Measurements from ENCODE around the gene ROR1. TPM values are rescaled to one million over a fixed set of nuclear protein-coding genes. Genes with fewer than 3 reads are reported as not detected.

ROR1 gene
- total RNA-seq, 2 experiments from 2014 or later = not detected

DNA sequence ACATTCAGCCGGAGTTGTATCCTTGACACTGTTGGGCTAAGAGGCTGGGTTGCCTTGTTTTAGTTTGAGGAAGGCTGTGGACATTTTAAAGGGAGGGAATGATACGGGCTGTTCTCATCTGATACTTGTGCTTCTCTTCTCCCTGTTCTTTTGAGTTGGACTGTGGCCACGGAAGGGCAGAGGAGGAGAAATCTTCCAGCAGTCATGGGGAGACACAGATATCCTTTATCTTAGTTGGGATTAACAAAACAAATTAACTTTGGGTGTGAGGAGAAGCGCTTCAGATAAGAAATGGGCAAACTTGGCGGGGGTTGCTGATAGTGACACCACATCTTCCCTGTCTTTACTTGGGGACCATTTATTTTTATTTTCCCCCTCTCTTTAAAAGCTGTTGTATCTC, 138.8 kb downstream of the ROR1 start:
- POLR2A ChIA-PET = no interaction called here
- CTCF ChIA-PET = interaction anchor here (0.6 to 0.7 kb wide), 2 partner anchors 49 to 96 kb away, joined by 3 to 4 read pairs; no protein-coding TSS in a partner anchor
- DNase-seq = no peak
- Mint-ChIP-seq H3K27ac (no peak overlapping the region), H3K9me3 (no peaks in the 10 kb centered on the region), H3K27me3 (no peaks in the 10 kb centered on the region), H3K4me3 (no peak overlapping the region), H3K36me3 (ENCODE audit: low read depth) (no peaks in the 10 kb centered on the region), H3K4me1 (no peaks in the 10 kb centered on the region)

- POLR2A ChIA-PET = no interaction called here
- CTCF ChIA-PET = interaction anchor here (0.6 kb wide), 1 partner anchor 95 kb away, joined by 4 read pairs; no protein-coding TSS in a partner anchor
- no peaks in the 10 kb centered on the region for H3K27me3 Mint-ChIP-seq
- H3K9me3 Mint-ChIP-seq = no peaks in the 10 kb centered on the region
- no peak overlapping the region for H3K4me3 Mint-ChIP-seq
- H3K4me1 Mint-ChIP-seq = no peaks in the 10 kb centered on the region
- no peak for DNase-seq
- no peaks in the 10 kb centered on the region for H3K36me3 Mint-ChIP-seq (ENCODE audit: low read depth)
- H3K27ac Mint-ChIP-seq = no peak overlapping the region
These were observed 139.7 kb downstream of the ROR1 start for GRCh38 chr1:63913533-63913932.

DNA sequence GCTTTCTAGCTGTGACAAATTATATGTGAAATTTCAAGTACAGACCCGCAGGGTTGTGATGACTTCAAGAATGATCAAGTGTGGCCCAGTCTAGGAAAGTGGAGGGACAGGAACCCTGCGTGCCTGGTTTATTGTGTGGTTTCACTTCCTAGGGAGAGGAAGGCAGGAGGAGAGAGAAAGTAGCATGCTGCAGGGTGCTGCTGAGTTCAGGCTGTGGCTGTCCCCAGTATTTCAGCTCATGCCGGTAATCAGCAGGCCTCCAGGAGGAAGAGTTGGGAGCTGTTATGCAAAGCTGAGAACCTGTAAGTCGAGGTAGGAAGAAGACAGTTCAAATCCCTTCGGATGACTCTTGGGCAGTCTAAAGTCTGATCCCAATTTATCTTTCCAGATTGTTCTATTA, 140.4 kb downstream of the ROR1 start:
- DNase-seq = no peak
- Mint-ChIP-seq H3K27ac (no peak overlapping the region), H3K4me3 (no peak overlapping the region), H3K36me3 (ENCODE audit: low read depth) (no peaks in the 10 kb centered on the region), H3K9me3 (no peaks in the 10 kb centered on the region), H3K4me1 (no peaks in the 10 kb centered on the region), H3K27me3 (no peaks in the 10 kb centered on the region)
- POLR2A ChIA-PET = no interaction called here
- CTCF ChIA-PET = no interaction called here

GRCh38 chr1:63914706-63915105, 140.9 kb downstream of the ROR1 start:
- no peak overlapping the region for H3K4me3 Mint-ChIP-seq
- H3K36me3 Mint-ChIP-seq (ENCODE audit: low read depth) = no peaks in the 10 kb centered on the region

DNA sequence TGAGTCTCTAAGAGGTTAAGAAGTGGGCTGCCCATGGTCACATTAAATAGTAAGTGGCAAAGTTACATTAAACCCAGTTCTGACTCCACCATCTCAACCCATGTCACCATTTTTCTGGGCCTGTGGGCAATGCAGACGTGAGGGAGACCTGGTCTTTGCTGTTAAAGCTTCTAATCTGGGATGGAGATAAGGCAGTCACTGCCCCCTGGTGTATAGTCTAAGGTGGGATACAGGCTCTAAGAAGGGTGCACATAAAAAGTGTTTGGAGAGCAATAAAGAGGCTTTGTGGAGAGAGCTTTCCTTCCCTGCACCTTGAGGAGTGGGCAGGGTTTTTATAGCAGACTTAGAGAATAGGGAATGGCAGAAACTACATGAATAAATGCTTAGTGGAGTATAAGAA, 141.3 kb downstream of the ROR1 start:
- H3K9me3 Mint-ChIP-seq = no peaks in the 10 kb centered on the region
- H3K36me3 Mint-ChIP-seq (ENCODE audit: low read depth) = no peaks in the 10 kb centered on the region
- no peaks in the 10 kb centered on the region for H3K4me1 Mint-ChIP-seq
- no peak overlapping the region for H3K4me3 Mint-ChIP-seq
- ChIA-PET CTCF (no interaction called here), POLR2A (no interaction called here)
- no peaks in the 10 kb centered on the region for H3K27me3 Mint-ChIP-seq
- H3K27ac Mint-ChIP-seq = no peak overlapping the region
- no peak for DNase-seq

More at GRCh38 chr1:63914706-63915105, 140.9 kb downstream of the ROR1 start:
- DNase-seq = no peak
- no peaks in the 10 kb centered on the region for H3K27me3 Mint-ChIP-seq
- no peak overlapping the region for H3K27ac Mint-ChIP-seq
- no peaks in the 10 kb centered on the region for H3K9me3 Mint-ChIP-seq
- CTCF ChIA-PET = no interaction called here
- POLR2A ChIA-PET = no interaction called here
- no peaks in the 10 kb centered on the region for H3K4me1 Mint-ChIP-seq

DNA sequence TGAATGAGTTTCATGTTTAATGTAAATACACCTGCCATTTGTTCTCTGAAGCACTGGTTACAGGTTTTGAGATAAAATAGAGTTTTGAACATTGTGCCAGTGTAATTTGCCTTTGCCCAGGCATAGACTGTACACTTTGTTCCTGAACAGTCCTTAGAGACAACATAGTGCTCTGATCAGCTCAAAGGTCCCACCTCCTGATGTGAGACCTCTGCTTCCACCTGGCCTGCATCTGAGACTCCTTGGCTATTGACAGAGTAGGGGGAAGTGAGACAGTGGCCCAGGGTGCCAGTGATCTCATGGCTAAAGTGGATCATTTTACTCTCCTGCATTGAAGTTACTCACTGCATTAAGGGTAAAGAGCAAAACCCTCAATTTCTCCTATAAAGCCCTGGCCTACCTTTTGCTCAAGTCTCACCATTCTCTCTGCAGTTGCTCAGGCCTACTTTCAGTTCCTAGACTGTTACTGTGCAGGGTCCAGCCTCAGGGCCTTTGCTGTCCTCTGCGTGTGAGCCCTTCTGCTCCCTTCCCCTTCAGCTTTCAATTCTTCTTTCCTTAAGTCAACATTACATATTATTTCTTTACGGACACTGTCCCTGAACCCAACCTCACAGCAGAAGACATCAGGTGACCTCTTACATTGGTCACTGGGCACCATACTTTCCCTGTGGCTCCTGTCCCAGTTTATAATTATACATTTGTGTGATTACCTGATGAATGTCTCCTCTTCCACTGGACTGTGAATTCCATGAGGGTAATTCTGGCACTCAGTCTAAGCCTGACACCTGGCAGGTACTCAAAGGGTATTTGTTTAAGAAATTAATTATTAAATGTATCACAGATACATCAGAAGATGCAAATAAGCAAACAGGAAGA, 142.9 kb downstream of the ROR1 start:
- Mint-ChIP-seq H3K4me3 (no peak overlapping the region), H3K27ac (no peak overlapping the region), H3K36me3 (ENCODE audit: low read depth) (no peaks in the 10 kb centered on the region), H3K27me3 (no peaks in the 10 kb centered on the region), H3K4me1 (no peaks in the 10 kb centered on the region), H3K9me3 (no peaks in the 10 kb centered on the region)
- no peak for DNase-seq
- ChIA-PET POLR2A (no interaction called here), CTCF (no interaction called here)

GRCh38 chr1:63917571-63918417, 144.0 kb downstream of the ROR1 start:
- ChIA-PET CTCF (no interaction called here), POLR2A (no interaction called here)
- DNase-seq = peak; percentile 10
- H3K27me3 Mint-ChIP-seq = no peaks in the 10 kb centered on the region
- no peaks in the 10 kb centered on the region for H3K4me1 Mint-ChIP-seq
- no peaks in the 10 kb centered on the region for H3K36me3 Mint-ChIP-seq (ENCODE audit: low read depth)
- no peaks in the 10 kb centered on the region for H3K9me3 Mint-ChIP-seq
- H3K27ac Mint-ChIP-seq = no peak overlapping the region
- H3K4me3 Mint-ChIP-seq = no peak overlapping the region

GRCh38 chr1:63918418-63918945, 144.7 kb downstream of the ROR1 start:
- no peaks in the 10 kb centered on the region for H3K4me1 Mint-ChIP-seq
- POLR2A ChIA-PET = no interaction called here
- CTCF ChIA-PET = no interaction called here
- H3K27me3 Mint-ChIP-seq = no peaks in the 10 kb centered on the region
- DNase-seq = no peak
- H3K4me3 Mint-ChIP-seq = no peak overlapping the region
- H3K9me3 Mint-ChIP-seq = no peaks in the 10 kb centered on the region
- no peaks in the 10 kb centered on the region for H3K36me3 Mint-ChIP-seq (ENCODE audit: low read depth)
- H3K27ac Mint-ChIP-seq = no peak overlapping the region

DNA sequence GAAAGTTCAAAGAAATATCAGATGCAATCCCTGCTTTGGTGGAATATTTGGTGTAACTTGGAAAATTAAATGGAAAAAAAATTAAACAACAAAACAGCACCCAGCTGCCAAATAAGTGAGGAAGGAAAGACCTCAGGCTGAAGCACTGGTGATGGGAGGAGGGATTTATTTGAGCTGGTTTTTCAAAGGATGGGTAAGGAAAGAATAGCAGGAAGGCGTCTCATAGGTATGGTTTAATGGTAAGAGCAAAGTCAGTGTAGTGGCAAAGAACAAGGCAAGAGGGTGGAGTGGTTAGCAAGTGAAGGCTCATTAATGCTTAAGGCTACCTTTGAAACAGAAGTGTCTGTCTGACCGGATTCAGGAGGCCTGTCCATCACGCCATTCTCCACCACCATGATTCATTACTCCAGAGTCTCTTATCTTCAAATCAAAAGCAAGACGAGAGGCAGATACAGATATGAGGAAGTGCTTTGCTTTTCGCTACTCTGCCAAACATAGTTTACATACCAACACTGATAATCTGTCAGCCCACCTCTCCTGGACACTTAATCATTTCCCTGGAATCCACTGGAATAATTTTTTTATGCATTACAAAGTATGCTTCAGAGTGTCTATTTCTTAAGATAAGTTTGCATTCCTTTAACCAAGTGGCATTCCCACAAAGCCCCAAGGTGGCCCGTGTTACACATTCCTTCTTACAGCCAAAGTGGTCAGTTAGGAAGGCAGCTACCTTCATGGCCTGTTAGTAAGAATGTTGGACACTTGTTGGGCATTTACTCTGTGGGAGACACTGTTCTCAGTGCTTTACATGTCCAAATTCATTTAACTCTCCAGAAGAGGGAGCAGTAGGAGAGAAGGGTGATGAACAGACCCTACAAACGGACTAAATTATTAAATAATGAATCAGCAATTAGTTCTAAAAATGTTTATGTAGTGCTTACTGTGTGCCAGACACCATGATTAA, 146.6 kb downstream of the ROR1 start:
- CTCF ChIA-PET = interaction anchor here (0.8 kb wide), 1 partner anchor 228 kb away, joined by 3 read pairs; no protein-coding TSS in a partner anchor

DNA sequence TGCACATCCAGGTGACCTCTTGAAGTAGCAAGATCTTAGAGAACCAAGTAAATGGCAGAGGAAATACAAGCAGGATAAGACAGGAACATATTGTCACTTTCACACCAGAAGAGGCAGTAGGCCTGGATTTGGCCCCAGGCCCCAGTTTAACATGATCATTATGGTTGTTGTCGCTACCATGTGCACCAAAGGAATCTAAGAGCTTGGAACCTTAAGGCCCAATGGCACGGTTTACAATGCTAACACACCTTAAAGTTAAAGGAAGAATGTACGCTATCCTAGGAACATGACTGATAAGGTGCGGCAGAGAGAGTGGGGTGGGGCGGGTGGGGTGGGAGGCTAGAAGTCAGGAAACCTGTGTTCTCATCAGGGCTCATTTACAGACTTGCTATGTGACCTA, 147.5 kb downstream of the ROR1 start:
- Mint-ChIP-seq H3K27ac (no peak overlapping the region), H3K9me3 (no peaks in the 10 kb centered on the region), H3K36me3 (ENCODE audit: low read depth) (no peaks in the 10 kb centered on the region), H3K4me3 (no peak overlapping the region), H3K4me1 (no peaks in the 10 kb centered on the region), H3K27me3 (no peaks in the 10 kb centered on the region)
- CTCF ChIA-PET = no interaction called here
- POLR2A ChIA-PET = no interaction called here
- no peak for DNase-seq

More for the DNA sequence above, 146.6 kb downstream of the ROR1 start:
- no peak for DNase-seq
- POLR2A ChIA-PET = no interaction called here
- H3K9me3 Mint-ChIP-seq = no peaks in the 10 kb centered on the region
- H3K4me1 Mint-ChIP-seq = no peaks in the 10 kb centered on the region
- H3K4me3 Mint-ChIP-seq = no peak overlapping the region
- H3K27me3 Mint-ChIP-seq = no peaks in the 10 kb centered on the region
- no peaks in the 10 kb centered on the region for H3K36me3 Mint-ChIP-seq (ENCODE audit: low read depth)
- no peak overlapping the region for H3K27ac Mint-ChIP-seq

- ChIA-PET CTCF (no interaction called here), POLR2A (no interaction called here)
- Mint-ChIP-seq H3K4me3 (no peak overlapping the region), H3K4me1 (no peaks in the 10 kb centered on the region), H3K27me3 (no peaks in the 10 kb centered on the region), H3K27ac (no peak overlapping the region), H3K36me3 (ENCODE audit: low read depth) (no peaks in the 10 kb centered on the region), H3K9me3 (no peaks in the 10 kb centered on the region)
- no peak for DNase-seq
These were observed 148.0 kb downstream of the ROR1 start for GRCh38 chr1:63921802-63922201.

DNA sequence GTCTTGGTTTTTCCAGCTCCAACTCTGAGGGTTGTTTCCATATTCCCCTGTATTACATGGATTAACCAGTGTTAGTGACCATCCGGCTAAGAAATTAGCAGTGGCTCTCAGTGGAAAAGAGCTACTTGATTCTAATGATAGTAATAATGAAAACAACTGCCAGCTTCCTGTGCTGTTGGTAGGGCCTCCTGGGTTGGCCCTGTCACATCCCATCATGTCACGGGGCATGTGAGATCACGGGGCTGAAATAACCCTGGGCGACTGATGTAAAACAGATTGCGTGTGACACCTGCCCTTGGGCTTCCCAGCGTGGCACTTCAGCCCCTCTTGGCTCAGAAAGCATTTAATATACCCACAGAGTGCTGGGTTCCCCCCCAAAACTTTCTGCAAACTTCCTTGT, 149.0 kb downstream of the ROR1 start:
- DNase-seq = no peak
- H3K27ac Mint-ChIP-seq = no peak overlapping the region
- H3K4me3 Mint-ChIP-seq = no peak overlapping the region
- CTCF ChIA-PET = no interaction called here
- H3K4me1 Mint-ChIP-seq = no peaks in the 10 kb centered on the region
- POLR2A ChIA-PET = no interaction called here
- H3K27me3 Mint-ChIP-seq = no peaks in the 10 kb centered on the region
- no peaks in the 10 kb centered on the region for H3K9me3 Mint-ChIP-seq
- no peaks in the 10 kb centered on the region for H3K36me3 Mint-ChIP-seq (ENCODE audit: low read depth)
